Superior temporal gyrus (tissue), 1 donor: ENCODE data around the gene NTM.

Experiments
- DNase-seq: peaks from one replicate; pipeline ENCODE4 v3.0.0-alpha.2; 2016; ENCODE audit errors: extremely low spot score

NTM gene

GRCh38 chr11:131914361-131914774, 544.0 kb downstream of the NTM start:
- DNase-seq, result no peak

GRCh38 chr11:131916638-131917037, 546.2 kb downstream of the NTM start:
- no peak for DNase-seq

- no peak for DNase-seq
Observed at GRCh38 chr11:131917634-131918384, 547.4 kb downstream of the NTM start.

- no peak for DNase-seq
Observed at GRCh38 chr11:131918663-131919062, 548.2 kb downstream of the NTM start.

- no peak for DNase-seq
Observed at GRCh38 chr11:131922220-131922619, 551.8 kb downstream of the NTM start.

GRCh38 chr11:131923309-131923708, 552.9 kb downstream of the NTM start:
- no peak for DNase-seq

- DNase-seq, result no peak
Observed at GRCh38 chr11:131924001-131924400, 553.6 kb downstream of the NTM start.

GRCh38 chr11:131924457-131925201, 554.2 kb downstream of the NTM start:
- no peak for DNase-seq

GRCh38 chr11:131925829-131926228, 555.4 kb downstream of the NTM start:
- DNase-seq, result no peak

- no peak for DNase-seq
Observed at GRCh38 chr11:131928992-131929391, 558.6 kb downstream of the NTM start.

GRCh38 chr11:131932584-131933325, 562.3 kb downstream of the NTM start:
- DNase-seq, result no peak

- no peak for DNase-seq
Observed at GRCh38 chr11:131934006-131934405, 563.6 kb downstream of the NTM start.

GRCh38 chr11:131938351-131938751, 567.9 kb downstream of the NTM start:
- DNase-seq, result no peak

- DNase-seq, result no peak
Observed at GRCh38 chr11:131940126-131940525, 569.7 kb downstream of the NTM start.

- no peak for DNase-seq
Observed at GRCh38 chr11:131942878-131943277, 572.5 kb downstream of the NTM start.

GRCh38 chr11:131943295-131943694, 572.9 kb downstream of the NTM start:
- no peak for DNase-seq

GRCh38 chr11:131944736-131945135, 574.3 kb downstream of the NTM start:
- no peak for DNase-seq

GRCh38 chr11:131945706-131946105, 575.3 kb downstream of the NTM start:
- DNase-seq, result no peak

- DNase-seq, result no peak
Observed at GRCh38 chr11:131947511-131947910, 577.1 kb downstream of the NTM start.

- DNase-seq, result no peak
Observed at GRCh38 chr11:131951121-131951520, 580.7 kb downstream of the NTM start.

- no peak for DNase-seq
Observed at GRCh38 chr11:131954146-131954545, 583.7 kb downstream of the NTM start.

GRCh38 chr11:131955904-131956303, 585.5 kb downstream of the NTM start:
- DNase-seq, result no peak

GRCh38 chr11:131957201-131957600, 586.8 kb downstream of the NTM start:
- no peak for DNase-seq
